ENCODE data around the gene NUAK1. TPM values are rescaled to one million over a fixed set of nuclear protein-coding genes. Genes with fewer than 3 reads are reported as not detected.

NUAK1 gene
- 40.7 and 66.7 TPM in 2 replicates for total RNA-seq
- polyA plus RNA-seq (2012): 76.0 TPM

DNA sequence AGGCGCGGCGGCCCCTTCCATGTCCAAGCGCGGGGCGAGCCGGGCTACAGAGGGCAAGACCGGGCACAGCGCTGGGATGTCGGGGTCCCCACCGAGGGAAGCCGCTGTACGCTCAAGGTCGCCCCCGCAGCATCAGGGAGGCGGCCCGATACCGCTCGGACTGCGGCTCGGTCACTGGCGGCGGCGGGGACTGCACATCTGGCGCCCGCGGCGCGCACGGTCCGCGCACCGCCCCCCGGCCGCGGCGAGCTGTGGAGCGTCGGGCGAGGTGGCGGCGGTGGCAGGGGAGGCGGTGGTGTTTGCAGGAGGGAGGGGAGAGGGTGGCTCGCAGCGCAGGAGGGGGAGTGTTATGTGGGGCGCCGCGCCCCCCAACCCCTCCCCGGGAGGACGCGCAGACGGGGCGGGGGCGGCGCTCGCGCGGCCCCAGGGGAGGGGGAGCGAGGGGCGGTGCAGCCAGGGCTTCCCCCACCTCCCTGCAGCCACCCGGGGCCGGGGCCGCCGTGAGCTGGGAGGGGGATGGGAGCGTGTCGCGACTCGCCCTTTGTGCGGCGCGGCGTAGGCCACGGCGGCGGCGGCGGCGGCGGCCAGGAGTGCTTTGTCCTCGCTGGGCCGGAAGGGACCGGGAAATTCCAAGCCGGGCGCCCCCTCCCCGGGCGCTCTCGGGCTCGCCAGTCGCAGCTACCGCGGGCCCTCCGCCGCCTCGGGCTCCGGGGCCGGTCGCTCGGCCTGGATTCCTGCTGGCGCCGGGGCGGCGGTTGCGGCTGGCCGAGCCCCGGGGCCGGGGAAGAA is at the start of gene NUAK1:
Gene NUAK1 (minus strand): TSS at position 322 of the 789 bp plus-strand sequence. CDS start 301 bp downstream, at position 21.
- DNase-seq (ENCODE audit: low read depth): peak; percentile 84

DNA sequence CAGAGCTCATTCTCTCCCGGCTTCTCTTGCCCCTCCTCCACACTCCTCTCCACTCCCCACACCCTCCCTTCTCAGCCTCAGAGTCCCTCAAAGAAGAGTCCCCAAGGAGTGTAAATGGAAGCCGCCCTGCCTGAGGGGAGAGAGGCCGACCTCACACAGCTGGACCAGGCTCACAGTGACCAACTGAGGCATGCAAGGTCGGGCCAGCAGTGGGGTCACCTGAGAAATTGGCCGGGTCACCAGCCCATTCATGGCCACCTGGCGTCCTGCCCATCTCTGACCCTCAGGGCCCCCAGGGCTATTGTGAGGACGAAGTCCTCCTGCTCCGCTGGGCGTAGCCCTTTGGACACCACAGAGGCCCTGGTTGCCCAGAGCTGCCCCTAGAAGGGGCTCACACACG is 49.5 kb upstream of the NUAK1 start:
- DNase-seq (ENCODE audit: low read depth): no peak

DNA sequence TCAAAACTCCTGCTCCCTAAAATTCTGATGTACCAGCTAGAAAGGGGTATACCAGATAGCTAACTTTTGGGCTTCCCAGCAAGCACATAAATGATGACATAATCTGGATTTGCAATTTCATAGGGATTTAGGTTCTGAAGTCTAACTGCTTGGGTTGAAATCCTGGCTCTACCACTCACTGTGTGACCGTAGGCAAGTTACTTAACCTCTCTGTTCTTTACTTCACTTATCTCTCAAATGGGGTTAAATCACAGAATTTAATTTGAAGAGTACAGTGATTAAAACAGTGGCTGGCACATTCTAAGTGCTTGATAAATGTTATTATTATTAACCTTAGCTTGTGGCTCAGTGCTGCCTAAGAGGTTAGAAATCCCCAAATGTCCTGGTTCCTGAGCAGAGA is 49.1 kb upstream of the NUAK1 start:
- DNase-seq (ENCODE audit: low read depth): no peak

DNA sequence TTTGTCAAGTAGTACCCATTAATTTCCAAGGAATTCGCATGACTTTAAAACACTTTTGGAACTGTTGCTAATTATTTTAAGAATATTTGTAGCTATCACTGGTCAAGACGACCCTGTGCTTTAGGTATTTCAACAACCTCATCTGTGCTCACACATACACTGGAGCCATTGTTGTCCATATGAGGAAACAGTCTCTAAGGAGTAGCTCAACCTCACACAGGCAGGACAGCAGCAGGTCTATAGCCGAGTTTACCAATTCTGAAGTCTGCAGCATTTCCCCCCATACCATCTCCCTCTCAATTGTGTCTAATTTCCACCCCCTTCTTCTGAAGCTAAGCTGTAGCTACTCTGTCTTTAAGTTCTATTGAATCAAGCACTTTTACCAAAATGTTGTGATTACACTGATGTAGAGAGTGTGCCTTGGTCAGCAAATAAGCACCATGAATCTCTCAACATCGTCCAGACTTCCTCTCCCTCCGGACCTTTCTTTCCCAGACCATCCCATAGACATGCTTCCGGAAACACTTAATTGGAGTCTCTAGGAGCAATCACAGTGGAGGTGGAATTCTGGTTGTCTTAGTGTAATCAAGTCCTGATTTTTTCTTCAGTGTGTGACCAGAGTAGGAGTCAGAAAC is 48.5 kb upstream of the NUAK1 start:
- DNase-seq (ENCODE audit: low read depth): no peak

DNA sequence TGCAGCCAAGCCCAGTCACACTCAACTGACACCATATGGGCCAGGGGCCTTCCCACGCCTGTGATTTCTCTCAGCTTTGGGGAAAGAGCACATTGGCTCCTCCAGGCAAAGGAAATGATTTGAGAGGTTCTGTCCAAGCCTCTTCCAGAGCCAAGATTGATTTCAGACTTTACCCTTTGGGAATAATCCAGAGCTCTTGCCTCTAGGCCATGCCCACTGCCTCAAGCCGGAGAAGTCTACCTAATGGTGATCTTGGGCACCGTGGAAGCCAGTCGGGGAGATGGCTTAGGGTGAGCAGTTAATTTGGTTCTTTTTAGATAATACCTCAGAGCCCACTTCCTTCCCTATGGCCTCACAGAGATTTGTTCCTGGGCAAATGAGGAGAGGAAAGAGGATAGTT is 45.0 kb upstream of the NUAK1 start:
- no peak for DNase-seq (ENCODE audit: low read depth)

DNA sequence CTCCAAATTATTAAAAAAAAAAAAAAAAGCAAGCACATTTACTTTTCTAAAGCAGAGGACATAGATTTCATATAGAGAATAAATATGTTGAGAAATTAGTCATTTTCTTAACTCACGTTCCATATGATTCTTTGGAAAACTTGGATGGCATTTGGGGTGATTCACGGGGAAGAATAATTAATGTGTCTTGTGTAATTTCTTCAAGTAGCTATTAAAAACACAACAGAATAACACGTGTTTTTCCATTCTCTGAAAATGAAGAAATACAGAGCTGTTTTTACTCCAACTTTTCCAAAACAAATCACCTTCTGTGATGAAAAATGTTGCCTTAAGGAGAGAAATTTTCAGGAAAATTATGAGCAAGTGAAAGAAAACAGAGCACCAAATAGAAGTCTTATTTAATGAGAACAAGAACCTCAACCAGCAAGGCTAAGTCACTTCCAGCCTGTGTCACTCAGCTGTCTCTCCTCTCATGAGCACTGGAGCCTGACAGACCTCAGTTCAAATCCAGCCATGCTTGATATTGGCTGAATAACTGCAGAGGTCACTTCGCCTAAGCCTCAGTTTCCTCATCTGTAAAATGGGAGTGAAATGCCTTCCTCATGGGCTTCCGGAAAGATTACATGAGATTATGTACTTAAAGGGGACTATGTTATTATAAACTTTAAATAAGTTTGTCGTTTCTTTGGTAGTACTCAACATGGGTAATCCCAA is 42.8 kb upstream of the NUAK1 start:
- DNase-seq (ENCODE audit: low read depth): no peak

DNA sequence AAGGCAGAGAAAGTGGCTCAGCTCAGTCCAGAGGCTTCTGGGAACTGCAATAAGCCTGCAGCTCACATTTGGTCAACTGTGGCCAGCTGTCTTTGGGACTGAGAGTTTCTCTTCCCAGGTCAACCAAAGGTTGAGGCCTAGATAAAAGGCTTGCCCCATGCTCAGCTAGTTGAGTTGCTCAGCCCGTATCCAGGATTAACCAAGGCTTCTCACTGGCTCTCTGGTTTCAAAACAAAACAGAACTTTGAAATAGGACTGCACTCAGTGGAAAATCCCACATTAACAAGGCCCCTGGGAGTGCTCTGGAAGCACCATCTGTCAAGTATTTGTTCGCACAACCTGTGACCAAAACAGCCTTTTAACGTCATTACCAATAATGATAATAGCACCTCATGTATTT is 40.3 kb upstream of the NUAK1 start:
- DNase-seq (ENCODE audit: low read depth): peak; percentile 70

DNA sequence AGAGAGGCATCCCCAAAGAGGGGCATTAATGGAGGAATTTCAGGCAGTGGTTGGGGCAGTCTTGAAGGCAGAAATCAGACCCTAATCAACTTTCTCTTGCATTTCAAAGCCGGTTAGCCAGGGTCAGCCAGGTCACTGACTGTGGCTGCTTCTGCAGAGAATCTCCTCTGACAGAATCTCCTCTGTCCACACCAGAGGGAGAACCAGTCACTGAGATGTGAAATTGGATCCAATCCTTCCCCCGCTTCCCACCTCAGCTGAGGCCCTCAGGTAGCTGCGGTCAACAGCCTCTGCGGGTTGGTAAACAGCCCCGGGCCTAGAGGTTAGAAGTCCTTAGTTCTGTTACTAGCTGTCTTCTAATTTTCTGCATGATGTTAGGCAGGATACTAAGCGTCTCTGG is 39.8 kb upstream of the NUAK1 start:
- no peak for DNase-seq (ENCODE audit: low read depth)

DNA sequence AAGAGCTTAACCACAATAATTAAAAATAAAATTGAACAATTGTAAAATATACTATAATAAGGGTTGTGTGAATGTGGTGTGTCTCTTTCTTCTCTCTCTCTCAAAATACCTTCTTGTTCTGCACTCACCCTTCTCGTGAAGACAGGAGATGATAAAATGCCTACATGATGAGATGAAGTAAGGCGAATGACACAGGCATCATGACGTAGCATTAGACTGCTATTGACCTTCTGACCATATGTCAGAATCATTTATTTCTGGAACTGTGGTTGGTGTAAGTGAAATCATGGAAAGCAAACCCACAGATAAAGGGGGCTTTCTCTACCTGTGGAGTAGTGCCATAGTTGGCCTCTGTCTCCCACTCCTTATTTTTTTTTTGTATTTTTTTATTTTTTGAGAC is 37.8 kb upstream of the NUAK1 start:
- no peak for DNase-seq (ENCODE audit: low read depth)

DNA sequence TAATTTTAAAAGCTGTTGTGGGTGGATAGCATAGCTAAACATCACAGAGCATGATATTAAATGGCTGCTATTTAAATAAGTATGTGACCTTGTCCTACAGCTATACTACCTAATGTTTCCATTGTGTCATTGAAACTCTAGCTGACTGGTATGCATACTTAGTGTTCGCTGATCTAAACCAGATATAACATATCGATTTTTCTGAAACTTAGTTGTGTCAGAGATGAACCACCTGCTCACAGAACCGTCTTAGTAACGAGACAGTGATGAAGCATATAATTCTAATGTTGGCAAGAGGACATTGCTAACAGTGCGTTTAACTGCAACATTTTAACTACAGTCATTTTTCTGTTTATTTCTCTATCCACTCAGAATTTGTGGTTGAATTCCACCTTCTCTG is 36.1 kb upstream of the NUAK1 start:
- DNase-seq (ENCODE audit: low read depth): no peak

DNA sequence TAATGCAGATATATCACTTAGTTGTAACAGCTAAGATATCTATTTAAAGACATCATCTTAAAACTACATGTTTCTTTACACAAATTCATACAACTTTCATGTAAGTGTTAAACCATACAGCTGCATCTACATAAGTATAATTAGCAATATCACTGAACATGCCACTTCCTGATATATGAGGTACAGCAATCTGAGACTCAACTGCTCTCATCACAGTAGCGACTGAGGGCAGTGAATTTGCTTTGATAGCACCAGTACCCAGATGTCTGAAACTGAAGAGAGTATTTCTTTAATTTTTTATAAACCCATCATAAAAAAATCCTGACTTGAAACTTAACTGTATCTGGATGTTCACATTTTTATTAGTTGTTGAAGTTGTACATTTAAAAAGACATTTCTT is 34.7 kb upstream of the NUAK1 start:
- DNase-seq (ENCODE audit: low read depth): no peak

DNA sequence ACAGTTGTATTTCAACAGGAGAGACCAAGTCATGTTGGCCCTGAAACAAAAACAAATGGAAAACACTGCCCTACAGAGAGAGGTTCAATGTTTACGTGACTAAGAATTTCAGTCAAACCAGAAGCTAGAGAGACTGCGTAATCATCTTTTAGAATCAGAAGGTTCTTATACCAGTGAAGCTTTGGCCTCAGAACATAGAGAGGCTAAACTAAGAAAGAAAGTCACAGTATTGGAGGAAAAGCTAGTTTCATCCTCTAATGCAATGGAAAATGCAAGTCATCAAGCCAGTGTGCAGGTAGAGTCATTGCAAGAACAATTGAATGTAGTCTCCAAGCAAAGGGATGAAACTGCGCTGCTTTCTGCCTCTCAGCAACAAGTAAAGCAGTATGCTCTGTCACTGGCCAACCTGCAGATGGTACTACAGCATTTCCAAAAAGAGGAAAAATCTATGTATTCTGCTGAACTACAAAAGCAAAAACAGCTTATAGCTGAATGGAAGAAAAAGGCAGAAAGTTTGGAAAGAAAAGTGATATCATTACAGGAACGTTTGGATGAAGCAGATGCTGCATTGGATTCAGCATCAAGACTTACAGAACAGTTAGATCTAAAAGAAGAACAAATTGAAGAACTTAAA is 32.5 kb upstream of the NUAK1 start:
- DNase-seq (ENCODE audit: low read depth): no peak

DNA sequence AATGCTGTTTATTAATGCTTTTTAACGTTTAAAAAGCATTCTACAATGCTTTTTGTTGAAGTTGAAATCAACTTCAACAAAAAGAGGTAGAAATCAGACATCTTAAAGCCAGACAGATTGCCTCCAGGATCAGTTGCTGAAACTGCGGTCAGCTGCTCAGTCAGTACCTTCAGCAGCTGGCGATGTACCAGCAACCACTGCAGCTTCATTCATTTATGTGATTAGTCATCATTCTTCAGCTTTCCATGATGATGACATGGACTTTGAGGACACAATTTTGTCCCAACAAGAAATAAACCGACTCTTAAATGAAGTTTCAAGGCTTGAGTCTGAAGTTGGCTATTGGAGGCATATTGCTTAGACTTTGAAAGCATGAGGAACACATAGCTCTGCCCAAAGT is 31.5 kb upstream of the NUAK1 start:
- DNase-seq (ENCODE audit: low read depth): peak; percentile 69

DNA sequence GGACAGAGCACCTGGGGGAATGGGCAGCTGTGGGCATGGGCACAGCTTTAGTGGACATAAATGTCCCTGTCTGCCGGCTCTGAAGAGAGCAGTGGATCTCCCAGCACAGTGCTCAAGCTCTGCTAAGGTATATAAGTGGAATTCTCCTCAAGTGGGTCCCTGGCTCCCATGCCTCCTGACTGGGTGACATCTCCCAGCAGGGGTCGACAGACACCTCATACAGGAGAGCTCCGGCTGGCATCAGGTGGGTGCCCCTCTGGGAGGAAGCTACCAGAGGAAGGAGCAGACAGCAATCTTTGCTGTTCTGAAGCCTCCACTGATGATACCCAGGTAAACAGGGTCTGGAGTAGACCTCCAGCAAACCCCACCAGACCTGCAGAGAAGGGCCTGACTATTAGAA is 25.0 kb upstream of the NUAK1 start:
- no peak for DNase-seq (ENCODE audit: low read depth)

DNA sequence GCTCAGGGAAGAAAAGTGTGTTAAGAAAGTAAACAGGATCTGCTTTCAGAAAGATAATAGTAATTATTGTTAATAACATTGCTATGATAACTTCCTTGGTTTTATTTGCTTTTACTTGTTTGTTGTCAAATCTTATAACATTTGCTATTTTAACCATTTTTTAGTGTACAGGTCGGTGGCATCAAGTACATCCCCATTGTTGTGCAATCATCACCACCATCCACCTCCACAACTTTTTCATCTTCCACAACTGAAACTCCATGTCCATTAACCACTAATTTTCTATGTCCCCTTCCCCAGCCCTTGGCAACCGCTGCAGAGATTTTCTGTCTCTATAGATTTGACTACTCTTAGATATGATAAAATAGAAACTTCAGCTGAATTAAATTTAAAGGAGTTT is 22.7 kb upstream of the NUAK1 start:
- DNase-seq (ENCODE audit: low read depth): no peak

DNA sequence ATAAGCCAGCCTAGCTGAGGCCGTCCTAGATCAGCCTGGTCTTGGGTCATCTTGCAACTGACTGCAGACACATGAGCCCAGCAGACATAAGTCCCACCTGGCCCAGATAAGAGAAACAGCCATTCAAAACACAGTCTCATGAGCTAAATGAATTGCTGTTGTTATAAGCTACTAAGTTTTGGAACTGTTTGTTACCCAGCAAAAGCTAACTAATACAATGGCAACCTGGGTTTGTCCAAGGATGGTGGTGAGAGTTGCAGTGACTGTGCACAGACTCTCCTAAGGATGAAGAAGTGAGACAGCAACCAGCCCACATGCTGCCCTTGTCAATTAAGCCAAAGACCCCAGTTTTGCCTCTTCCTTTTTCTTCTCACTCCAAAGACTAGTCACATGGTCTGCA is 22.2 kb upstream of the NUAK1 start:
- no peak for DNase-seq (ENCODE audit: low read depth)

DNA sequence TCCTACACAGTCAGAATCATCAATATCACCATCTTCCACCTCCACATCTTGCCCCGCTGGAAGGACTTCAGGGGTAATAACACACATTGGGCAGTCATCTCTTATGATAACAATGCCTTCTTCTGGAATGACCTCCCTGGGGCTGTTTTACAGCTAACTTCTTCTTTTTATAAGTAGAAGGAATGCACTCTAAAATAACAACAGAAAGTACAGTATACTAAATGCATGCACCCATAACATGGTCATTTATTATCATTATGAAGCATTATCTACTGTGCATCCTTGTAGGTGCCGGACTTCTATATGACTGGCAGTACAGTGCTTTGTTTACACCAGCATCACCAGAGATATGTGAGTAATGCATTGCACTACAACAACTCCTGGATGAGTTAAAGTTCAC is 19.0 kb upstream of the NUAK1 start:
- no peak for DNase-seq (ENCODE audit: low read depth)

DNA sequence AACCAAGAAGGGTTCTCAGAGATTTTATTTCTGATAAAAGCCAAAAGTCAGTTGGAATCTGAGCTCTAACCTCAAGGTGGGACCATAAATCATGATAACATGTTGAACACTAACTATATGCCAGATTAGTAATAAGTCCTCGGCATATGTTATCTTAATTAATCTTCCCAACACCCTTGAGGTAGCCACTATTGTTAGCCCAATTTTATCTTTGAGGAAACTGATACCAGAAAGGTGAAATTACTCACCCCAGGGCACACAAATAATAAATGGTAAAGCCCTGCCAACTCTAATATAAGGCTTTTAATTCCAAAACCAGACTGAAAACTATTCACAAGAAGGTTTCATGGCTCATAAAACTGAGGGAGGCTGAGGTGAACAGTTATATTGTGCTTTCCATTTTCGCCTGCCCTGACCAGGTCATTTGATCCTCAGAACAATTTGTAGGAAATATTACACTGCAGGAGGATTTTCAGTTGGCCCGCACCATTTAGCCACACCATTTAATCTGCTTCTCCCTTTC is 16.1 kb upstream of the NUAK1 start:
- DNase-seq (ENCODE audit: low read depth): no peak

DNA sequence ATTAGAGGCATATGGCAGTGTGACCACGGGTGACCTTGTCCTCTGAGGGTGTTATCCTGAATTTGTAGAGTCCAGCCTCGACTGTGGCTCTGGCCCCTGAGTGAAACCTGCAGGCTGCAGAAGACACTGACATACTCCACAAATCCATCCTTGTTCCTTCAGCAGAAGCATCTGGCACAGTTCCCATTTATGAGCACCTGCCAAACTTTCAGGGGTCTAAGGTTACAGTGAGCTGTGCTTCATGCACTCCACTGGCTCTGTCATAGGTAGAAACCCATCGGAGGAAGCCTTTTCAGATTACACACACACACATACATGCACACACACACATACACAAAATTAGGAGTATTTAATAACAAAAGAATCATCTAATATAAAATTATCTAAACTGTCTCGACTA is 13.6 kb upstream of the NUAK1 start:
- no peak for DNase-seq (ENCODE audit: low read depth)

DNA sequence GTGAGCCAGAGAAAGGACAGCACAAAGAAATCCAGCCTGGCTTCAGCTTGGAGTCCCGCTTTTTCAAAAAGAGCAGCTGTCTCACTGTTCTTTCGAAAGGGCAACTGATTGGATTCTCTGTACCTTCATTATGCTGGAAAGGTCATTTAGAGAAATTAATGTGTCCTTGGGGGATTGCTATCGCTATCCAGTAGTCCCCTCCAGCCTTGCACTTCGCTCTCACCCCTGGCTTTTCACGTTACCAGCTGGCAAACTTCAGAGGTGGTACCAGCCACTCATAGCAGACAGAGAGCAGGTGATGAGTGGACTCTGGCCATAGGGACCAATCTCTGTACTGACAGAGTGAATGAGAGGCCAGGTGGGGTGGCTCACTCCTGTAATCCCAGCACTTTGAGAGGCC is 11.8 kb upstream of the NUAK1 start:
- no peak for DNase-seq (ENCODE audit: low read depth)

DNA sequence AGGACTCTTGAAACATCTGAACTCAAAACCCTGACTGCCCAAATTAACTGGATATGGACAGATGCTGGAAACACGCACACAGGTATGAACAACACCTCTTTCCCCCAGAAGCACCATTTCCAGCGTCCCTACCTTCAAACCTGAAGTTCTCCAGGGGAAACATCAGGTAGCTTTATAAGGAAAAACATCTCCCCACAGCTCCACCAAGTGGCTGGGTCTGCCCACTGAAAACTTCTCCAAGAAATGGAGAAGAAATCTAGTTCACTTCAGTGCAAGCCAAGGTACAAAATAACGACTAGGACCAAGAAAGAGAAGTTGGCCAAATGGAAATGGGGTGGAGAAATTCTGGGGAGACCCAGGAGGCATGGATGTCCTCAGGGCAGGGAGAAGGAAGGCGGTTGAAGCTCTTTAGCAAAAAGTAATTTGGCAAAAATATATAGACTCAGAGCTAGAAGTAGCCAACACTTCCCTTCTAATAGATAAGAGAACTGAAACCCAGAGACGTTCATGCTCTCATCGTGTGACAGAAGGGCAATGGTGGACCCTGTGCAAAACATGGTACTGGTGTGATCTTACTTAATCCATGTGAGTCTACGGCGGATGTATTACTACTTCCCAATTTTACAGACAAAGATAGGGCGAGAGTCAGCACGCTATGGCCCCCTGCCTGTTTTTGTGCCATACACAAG is 10.5 kb upstream of the NUAK1 start:
- DNase-seq (ENCODE audit: low read depth): peak; percentile 46

Measured in myocyte (in vitro differentiated cells).